ENCODE measurements around the gene IGF1R.

GRCh38 chr15:98789020-98789419 is 140.7 kb downstream of the IGF1R start:
- TF ChIP-seq CTCF (IDR thresholded peaks at IDR 0.05; ENCODE audit: low read depth, low read length), result no peak
- TF ChIP-seq EZH2phosphoT487 (IDR thresholded peaks at IDR 0.05; ENCODE audit: low read depth), result no peak
